Cardiac fibroblast (primary cell): ENCODE data around the gene METTL26.

Source experiments
- DNase-seq, 2 donors: peaks; one replicate each; pipeline versions ENCODE4 v3.0.0 to v3.0.0-alpha.2; 2010; ENCODE audit warnings: low read depth in 2 of 2
- H3K4me3 ChIP-seq, 2 donors: replicated peaks in 1 of 2; 1 replicate in 1 of 2; 2 replicates in 1 of 2; pipeline ENCODE4 v1.5.1; 2011; ENCODE audit warnings: low read depth in 2 of 2, low read length in 2 of 2, mild to moderate bottlenecking in 2 of 2, moderate library complexity in 1 of 2
- CTCF ChIP-seq: IDR thresholded peaks from one replicate; pipeline ENCODE4 v1.5.1; 2011; ENCODE audit warnings: low read depth, mild to moderate bottlenecking, low read length, inconsistent platforms

METTL26 gene

GRCh38 chr16:588889-589657 is 47.0 kb downstream of the METTL26 start:
- peak overlapping the region; percentile 71 to 93 for H3K4me3 ChIP-seq
- TF ChIP-seq CTCF = no peak
- peak; percentile 98 for DNase-seq

- DNase-seq = peak; percentile 72 to 75
- peak overlapping the region; percentile 71 to 93 for H3K4me3 ChIP-seq
- TF ChIP-seq CTCF = no peak
Observed at GRCh38 chr16:588639-588888, 47.5 kb downstream of the METTL26 start.

GRCh38 chr16:586645-587590 is 49.2 kb downstream of the METTL26 start:
- DNase-seq = no peak
- no peak for TF ChIP-seq CTCF
- H3K4me3 ChIP-seq = no peak overlapping the region

- peak in 1 of 2 donors; percentile 36 for DNase-seq
- no peak for TF ChIP-seq CTCF
- no peak overlapping the region for H3K4me3 ChIP-seq
Observed at GRCh38 chr16:586047-586644, 50.0 kb downstream of the METTL26 start.

- no peak for DNase-seq
- TF ChIP-seq CTCF = no peak
- no peak overlapping the region for H3K4me3 ChIP-seq
Observed at GRCh38 chr16:585351-585750, 50.8 kb downstream of the METTL26 start.
